NB4 (cell line): ENCODE measurements around the gene MAPRE2.

ENCODE experiments used
- CTCF ChIP-seq: IDR thresholded peaks from one replicate; pipeline ENCODE4 v1.5.1; 2012; ENCODE audit warnings: low read depth, low read length
- POLR2A ChIP-seq: IDR thresholded peaks from 2 replicates; pipeline ENCODE4 v1.6.1; 2011; ENCODE audit warnings: mild to moderate bottlenecking; ENCODE audit not compliant: insufficient read length; ENCODE audit errors: extremely low read depth

GRCh38 chr18:35114305-35114704, 73.1 kb downstream of the MAPRE2 start:
- TF ChIP-seq CTCF (no peak), POLR2A (no peak)
